C4-2B (cell line): Measurements from ENCODE around the gene PKD1L1.

ENCODE experiments used
- CTCF ChIP-seq: fragments of 450-650 bp; conservative IDR thresholded peaks from 2 replicates; pipeline ENCODE4 v1.5.1; 2017; ENCODE audit warnings: mild to moderate bottlenecking
- ZFX ChIP-seq: fragments of 450-650 bp; IDR thresholded peaks from 2 replicates; pipeline ENCODE4 v1.6.1; 2017

- TF ChIP-seq CTCF (no peak), ZFX (no peak)
Measured at GRCh38 chr7:47889723-47890122, 58.5 kb downstream of the PKD1L1 start.
